Body of pancreas (tissue), 4 donors: ENCODE measurements around the gene ZCCHC4.

Experiments used
- CTCF ChIP-seq, 7 experiments: fragments of 450-650 bp in 4 of 7; fragments of 200-600 bp in 3 of 7; sonication (generic) in 3 of 7; IDR thresholded peaks; one replicate each; pipeline ENCODE4 v1.5.1; 2016 to 2019; ENCODE audit warnings: antibody characterized with exemption in 7 of 7
- POLR2A ChIP-seq, 3 donors: fragments of 450-650 bp; IDR thresholded peaks; one replicate each; pipeline ENCODE4 v1.6.1; 2016; ENCODE audit warnings: antibody characterized with exemption in 3 of 3, mild to moderate bottlenecking in 2 of 3

- TF ChIP-seq CTCF (IDR thresholded peaks at IDR 0.05), result no peak
- no peak for TF ChIP-seq POLR2A (IDR thresholded peaks at IDR 0.05)
Observed at GRCh38 chr4:25379591-25379990, 67.0 kb downstream of the ZCCHC4 start.
